Stimulated activated CD4-positive, alpha-beta T cell treated with anti-CD3 and anti-CD28 coated beads, Interleukin-12 subunit alpha, Interleukin-12 subunit beta, amount 100 ng/mL, for 4 hours (primary cell): Measurements from ENCODE around the gene ERC1.
"Not testable (repeated sequence)": the region's sequence is repeated elsewhere in the genome, so short reads cannot be mapped to it uniquely, and the experiment has no call there.

Source experiments
- DNase-seq: peaks from one replicate; pipeline ENCODE4 v3.0.0-alpha.2; 2020

The ERC1 gene

GRCh38 chr12:1293901-1294300 lies 302.9 kb downstream of the ERC1 start:
- DNase-seq: no peak

GRCh38 chr12:1297206-1297605 lies 306.2 kb downstream of the ERC1 start:
- no peak for DNase-seq

DNA sequence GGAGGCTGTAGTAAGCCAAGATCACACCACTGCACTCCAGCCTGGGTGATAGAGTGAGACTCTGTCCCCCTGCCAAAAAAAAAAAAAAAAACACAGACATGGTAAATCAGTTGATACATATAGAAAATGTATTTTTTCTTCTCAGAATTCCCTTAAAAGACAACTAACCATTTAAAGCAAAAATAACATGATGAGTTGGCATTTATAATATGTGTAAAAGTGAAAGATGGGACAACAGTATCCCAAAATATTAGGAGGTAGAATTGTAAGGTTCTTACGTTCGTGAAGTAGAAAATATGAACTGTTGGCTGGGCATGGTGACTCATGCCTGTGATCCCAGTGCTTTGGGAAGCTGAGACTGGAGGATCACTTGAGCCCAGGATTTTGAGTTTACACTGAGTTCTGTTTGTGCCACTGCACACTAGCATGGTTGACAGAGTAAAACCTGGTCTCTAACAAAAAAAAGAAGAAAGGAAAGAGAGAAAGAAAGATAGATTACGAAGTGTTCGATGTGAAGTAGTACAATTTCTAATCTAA lies 306.7 kb downstream of the ERC1 start:
- no peak for DNase-seq

GRCh38 chr12:1300460-1300859 lies 309.4 kb downstream of the ERC1 start:
- no peak for DNase-seq

- DNase-seq: no peak
These were observed 311.3 kb downstream of the ERC1 start for GRCh38 chr12:1302201-1302870.

GRCh38 chr12:1305063-1305434 lies 314.0 kb downstream of the ERC1 start:
- no peak for DNase-seq

GRCh38 chr12:1305791-1306500 lies 314.9 kb downstream of the ERC1 start:
- no peak for DNase-seq

DNA sequence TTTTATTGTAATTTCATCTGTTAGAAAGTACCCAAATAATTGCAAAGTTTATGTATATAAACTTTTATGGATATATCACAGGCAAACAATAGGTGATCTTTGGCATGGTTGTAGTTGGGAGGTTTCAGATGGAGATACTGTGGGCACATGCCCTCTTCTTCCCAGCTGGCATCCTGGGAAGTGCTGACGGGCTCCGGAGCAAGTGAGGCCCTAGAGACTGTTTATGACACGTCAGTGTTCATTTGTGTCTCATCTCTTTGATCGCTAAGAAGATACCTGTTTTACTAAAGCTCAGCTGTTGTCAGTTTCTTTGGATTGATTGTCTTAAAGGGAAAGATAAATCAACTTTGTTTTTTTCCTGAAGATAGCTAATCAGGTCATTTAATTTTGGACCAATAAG lies 315.8 kb downstream of the ERC1 start:
- DNase-seq: no peak

GRCh38 chr12:1307796-1308195 lies 316.8 kb downstream of the ERC1 start:
- no peak for DNase-seq

DNA sequence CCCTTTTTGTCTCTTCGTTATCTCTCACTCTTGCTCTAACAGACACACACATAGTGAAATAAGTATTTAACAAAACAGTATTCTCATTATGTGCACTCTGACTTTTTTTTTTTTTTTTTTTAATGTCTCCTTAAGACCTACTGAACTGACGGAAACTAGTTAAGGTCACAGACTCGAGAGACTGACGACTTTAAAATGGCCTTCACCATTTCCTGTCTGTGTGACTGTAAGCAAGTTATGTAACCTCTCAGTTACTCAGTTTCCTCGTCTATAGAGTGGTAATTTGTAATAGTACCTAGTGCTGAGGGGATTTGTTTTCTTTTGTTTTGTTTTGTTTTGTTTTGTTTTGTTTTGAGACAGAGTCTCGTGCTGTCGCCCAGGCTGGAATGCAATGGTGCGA lies 318.6 kb downstream of the ERC1 start:
- DNase-seq: no peak

- DNase-seq: no peak
These were observed 319.6 kb downstream of the ERC1 start for GRCh38 chr12:1310653-1311052.

DNA sequence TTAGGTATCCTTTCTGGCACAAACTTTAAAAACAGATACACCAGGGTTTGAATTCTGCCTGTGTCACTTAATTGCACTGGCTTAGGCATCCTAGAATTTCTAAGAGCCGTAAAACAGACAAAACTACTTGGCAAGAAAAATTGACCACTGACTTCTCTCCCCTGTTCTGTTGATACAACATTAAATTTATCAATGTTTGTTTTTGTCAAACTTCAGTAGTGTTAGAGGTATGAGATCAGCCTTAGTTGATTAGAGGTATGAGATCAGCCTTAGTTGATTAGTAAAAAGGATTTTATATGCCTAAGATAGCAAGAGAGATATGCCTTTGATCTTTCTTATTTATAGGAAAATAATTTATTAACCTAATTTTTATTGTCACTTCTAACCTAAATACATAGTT lies 320.1 kb downstream of the ERC1 start:
- no peak for DNase-seq

DNA sequence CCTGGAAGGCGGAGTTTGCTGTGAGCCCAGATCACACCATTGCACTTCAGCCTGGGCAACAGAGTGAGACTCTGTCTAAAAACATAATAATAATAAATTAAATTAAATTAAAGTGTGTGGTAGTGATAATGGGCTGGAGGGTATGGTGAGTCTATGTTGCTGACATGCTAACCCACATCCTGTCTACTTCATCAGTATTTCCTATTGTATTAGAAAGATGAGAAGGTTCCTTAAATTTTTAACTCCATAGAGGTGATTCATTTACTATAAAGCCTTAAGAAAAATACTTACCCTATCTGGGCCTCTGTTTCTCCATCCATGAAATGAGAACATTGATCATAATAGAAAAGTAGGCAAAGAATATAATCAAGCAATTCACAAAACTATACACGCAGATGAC lies 322.9 kb downstream of the ERC1 start:
- no peak for DNase-seq

- no peak for DNase-seq
These were observed 323.5 kb downstream of the ERC1 start for GRCh38 chr12:1314523-1314922.

- DNase-seq: not testable (repeated sequence)
These were observed 326.0 kb downstream of the ERC1 start for GRCh38 chr12:1316991-1317390.

DNA sequence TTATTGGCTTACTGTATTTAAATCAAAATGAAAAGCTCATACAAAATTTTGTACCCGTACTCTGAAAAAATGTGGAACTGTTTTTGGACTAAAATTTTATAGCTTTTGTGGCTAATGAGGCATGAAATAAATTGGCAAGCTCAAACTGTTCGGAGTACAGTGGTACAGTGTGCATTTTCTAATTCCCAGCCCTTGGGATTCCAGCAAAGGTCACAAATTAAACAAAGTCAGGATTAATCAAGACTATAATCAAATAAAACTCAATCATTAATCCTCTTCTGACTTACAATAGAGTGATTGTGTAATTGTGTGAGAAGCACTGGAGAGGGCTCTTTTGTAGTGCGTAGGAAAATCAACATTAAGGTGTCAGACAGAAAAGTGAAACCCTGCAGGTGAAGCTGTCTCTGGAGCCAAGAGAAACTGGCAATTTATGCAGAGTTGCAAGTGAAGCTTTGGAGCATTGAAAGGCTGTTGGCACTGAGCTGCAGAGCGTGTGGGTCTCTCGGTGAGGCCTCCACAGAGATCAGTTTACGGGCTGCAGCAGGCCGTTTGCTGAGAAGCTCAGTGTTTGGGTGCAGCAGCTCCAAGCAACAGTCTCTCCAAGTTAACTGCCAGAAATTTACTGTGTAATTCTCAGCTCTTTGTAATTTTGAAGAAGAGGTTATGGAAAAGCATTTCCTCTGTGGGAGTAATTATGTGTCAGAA lies 327.5 kb downstream of the ERC1 start:
- no peak for DNase-seq

DNA sequence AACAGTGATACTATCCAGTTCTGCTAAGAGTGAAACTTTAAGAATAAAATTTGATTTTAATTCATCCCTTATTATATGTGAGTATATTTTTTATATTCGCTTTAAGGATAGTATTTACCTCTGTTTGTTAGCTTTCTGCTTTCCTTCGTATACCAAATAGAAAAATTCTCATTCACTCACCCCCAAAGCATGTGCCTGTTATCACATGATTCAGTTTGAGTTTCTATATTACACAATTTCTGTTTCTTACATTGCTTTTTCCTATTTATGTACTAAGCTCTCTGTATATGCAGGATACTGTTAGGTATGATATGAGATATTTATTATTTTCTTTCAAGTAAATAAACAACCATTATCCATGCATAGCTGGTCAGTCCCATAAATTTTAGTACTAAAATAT lies 328.2 kb downstream of the ERC1 start:
- DNase-seq: no peak

DNA sequence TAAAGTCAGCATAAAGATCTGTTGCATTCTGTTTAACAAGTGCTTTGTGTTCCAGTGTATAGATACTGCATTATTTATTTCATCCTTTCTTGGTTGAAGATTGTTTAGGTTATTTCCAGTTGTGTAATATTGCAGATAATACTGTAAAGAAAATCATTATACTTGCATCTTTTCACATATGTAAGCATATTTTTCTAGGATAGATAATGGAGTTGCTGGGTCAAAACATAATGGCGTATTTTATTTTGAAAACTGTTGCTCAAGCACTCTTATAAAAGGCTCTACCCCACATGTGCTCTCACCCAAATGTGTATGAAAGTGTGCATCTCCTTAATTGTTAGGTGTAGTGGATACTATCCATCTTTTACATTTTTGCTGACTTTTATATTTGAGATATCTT lies 329.0 kb downstream of the ERC1 start:
- no peak for DNase-seq

- DNase-seq: no peak
These were observed 331.8 kb downstream of the ERC1 start for GRCh38 chr12:1322821-1323220.

DNA sequence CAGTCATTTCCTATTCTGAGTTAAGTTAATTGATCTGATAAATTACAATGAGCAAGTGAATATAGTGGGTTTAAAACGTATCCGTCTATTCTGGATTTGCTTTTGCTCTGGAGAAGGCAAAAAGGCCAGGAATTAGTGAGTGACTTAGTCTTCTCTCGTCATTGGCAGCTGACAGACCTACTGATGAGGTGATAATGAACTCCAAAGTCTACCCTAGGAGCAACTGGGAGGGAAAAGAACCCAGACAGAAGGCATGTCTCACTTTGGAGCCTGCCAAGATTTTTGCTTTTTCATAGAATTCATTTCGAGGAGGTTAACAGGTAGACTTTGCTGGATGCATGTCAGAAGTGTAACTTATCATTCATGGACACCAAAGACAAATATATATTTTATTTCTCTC lies 333.1 kb downstream of the ERC1 start:
- no peak for DNase-seq

- DNase-seq: no peak
These were observed 333.9 kb downstream of the ERC1 start for GRCh38 chr12:1324910-1325309.

DNA sequence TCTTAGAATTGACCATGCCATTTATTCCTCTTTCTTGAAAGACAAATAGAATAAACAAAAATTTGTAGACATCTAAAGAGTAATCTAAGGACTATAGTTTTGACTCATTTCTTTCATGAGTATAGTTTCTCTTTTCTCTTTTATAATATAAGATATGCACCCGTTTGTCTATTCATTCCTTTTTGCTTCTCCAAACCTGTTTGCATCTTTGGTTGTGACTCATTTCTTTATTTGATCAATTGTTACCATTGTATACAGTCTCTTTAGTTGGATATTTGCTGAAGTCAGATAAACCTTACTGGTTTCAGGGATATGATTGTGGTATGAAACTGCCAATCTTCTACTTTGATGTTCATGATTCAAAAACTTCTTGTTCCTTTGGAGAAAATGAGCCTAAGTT lies 334.6 kb downstream of the ERC1 start:
- no peak for DNase-seq

- no peak for DNase-seq
These were observed 335.2 kb downstream of the ERC1 start for GRCh38 chr12:1326258-1326657.

DNA sequence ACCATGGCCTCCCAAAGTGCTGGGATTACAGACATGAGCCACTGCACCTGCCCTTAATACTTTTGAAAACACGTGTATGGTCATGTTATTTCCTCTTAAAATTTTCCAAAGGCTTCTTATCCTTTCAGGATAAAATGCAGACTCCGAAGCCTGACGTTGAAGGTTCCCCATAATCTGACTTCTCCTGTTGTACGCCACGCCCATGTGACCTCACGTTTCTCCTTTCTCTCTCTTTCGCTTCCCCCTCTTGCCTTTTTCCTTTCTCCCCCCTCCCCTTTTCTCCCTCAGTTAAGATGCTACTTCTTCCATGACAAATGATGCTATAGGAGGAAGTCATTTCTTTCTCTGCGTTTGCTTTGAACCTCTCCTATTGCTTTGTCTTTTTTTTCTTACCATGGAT lies 337.4 kb downstream of the ERC1 start:
- DNase-seq: no peak
